H9 (cell line): ENCODE data around the gene VPS41. TPM values are rescaled to one million over a fixed set of nuclear protein-coding genes. Genes with fewer than 3 reads are reported as not detected.

ENCODE experiments used
- DNase-seq: peaks from one replicate; pipeline ENCODE4 v3.0.0-alpha.2; 2017
- H2AFZ ChIP-seq: one replicate; pipeline ENCODE4 v1.6.1; 2013; ENCODE audit warnings: mild to moderate bottlenecking, low read length, control low read depth, moderate library complexity
- H2AK5ac ChIP-seq: 2 replicates; pipeline ENCODE4 v1.6.1; 2013; ENCODE audit warnings: low read length, control low read depth, mixed read lengths; ENCODE audit not compliant: insufficient read length
- H2BK120ac ChIP-seq: one replicate; pipeline ENCODE4 v1.6.1; 2013; ENCODE audit warnings: low read depth, mild to moderate bottlenecking, low read length, control low read depth, inconsistent platforms; ENCODE audit not compliant: poor library complexity, severe bottlenecking
- H2BK12ac ChIP-seq: 2 replicates; pipeline ENCODE4 v1.6.1; 2013; ENCODE audit warnings: low read length, control low read depth, mixed read lengths, low read depth; ENCODE audit not compliant: insufficient read length
- H2BK15ac ChIP-seq: 2 replicates; pipeline ENCODE4 v1.6.1; 2013; ENCODE audit warnings: low read depth, low read length, control low read depth
- H2BK20ac ChIP-seq: one replicate; pipeline ENCODE4 v1.6.1; 2013; ENCODE audit warnings: low read depth, mild to moderate bottlenecking, low read length, control low read depth, inconsistent platforms; ENCODE audit not compliant: poor library complexity, severe bottlenecking
- H2BK5ac ChIP-seq: 2 replicates; pipeline ENCODE4 v1.6.1; 2013; ENCODE audit warnings: low read length, control low read depth, mixed read lengths; ENCODE audit not compliant: insufficient read length
- H3K14ac ChIP-seq: 2 replicates; pipeline ENCODE4 v1.6.1; 2013; ENCODE audit warnings: low read length, control low read depth; ENCODE audit not compliant: insufficient read depth
- H3K18ac ChIP-seq: 2 replicates; pipeline ENCODE4 v1.6.1; 2013; ENCODE audit warnings: low read depth, mild to moderate bottlenecking, mixed read lengths, low read length, control low read depth; ENCODE audit not compliant: insufficient read length
- H3K23ac ChIP-seq: 2 replicates; pipeline ENCODE4 v1.6.1; 2013; ENCODE audit warnings: low read length, control low read depth, mixed read lengths, low read depth; ENCODE audit not compliant: insufficient read length
- H3K23me2 ChIP-seq: 2 replicates; pipeline ENCODE4 v1.6.1; 2013; ENCODE audit warnings: low read depth, mild to moderate bottlenecking, mixed read lengths, low read length, control low read depth; ENCODE audit not compliant: insufficient read length, poor library complexity, severe bottlenecking
- H3K27ac ChIP-seq: 2 replicates; pipeline ENCODE4 v1.5.1; 2013; ENCODE audit warnings: low read length, control low read depth, mixed read lengths, low read depth; ENCODE audit not compliant: insufficient read length
- H3K27me3 ChIP-seq: 2 replicates; pipeline ENCODE4 v1.6.1; 2013; ENCODE audit warnings: low read length, control low read depth, inconsistent platforms; ENCODE audit not compliant: insufficient read depth
- H3K4ac ChIP-seq: 2 replicates; pipeline ENCODE4 v1.6.1; 2013; ENCODE audit warnings: low read depth, mild to moderate bottlenecking, control low read depth, inconsistent platforms, low read length, moderate library complexity
- H3K4me1 ChIP-seq: 2 replicates; pipeline ENCODE4 v1.6.1; 2013; ENCODE audit warnings: low read length, control low read depth, inconsistent platforms; ENCODE audit not compliant: insufficient read depth
- H3K4me2 ChIP-seq: 2 replicates; pipeline ENCODE4 v1.6.1; 2013; ENCODE audit warnings: low read length, control low read depth, mixed read lengths; ENCODE audit not compliant: insufficient read length, insufficient read depth
- H3K56ac ChIP-seq: 2 replicates; pipeline ENCODE4 v1.6.1; 2013; ENCODE audit warnings: low read depth, mild to moderate bottlenecking, mixed read lengths, low read length, control low read depth; ENCODE audit not compliant: insufficient read length
- H3K79me1 ChIP-seq: 2 replicates; pipeline ENCODE4 v1.6.1; 2013; ENCODE audit warnings: low read depth, mild to moderate bottlenecking, moderate library complexity, low read length, control low read depth, inconsistent platforms; ENCODE audit not compliant: insufficient read depth, poor library complexity, severe bottlenecking
- H3K79me2 ChIP-seq: 2 replicates; pipeline ENCODE4 v1.6.1; 2013; ENCODE audit warnings: low read length, control low read depth, inconsistent platforms; ENCODE audit not compliant: insufficient read depth
- H3K9ac ChIP-seq: 2 replicates; pipeline ENCODE4 v1.6.1; 2013; ENCODE audit warnings: low read length, control low read depth, mixed read lengths; ENCODE audit not compliant: insufficient read length; ENCODE audit errors: extremely low read depth
- H3K9me3 ChIP-seq: one replicate; pipeline ENCODE4 v1.6.1; 2013; ENCODE audit warnings: low read depth, low read length, inconsistent platforms; ENCODE audit not compliant: control insufficient read depth
- H3T11ph ChIP-seq: one replicate; pipeline ENCODE4 v1.6.1; 2013; ENCODE audit warnings: mild to moderate bottlenecking, low read length, control low read depth, inconsistent platforms
- H4K20me1 ChIP-seq: one replicate; pipeline ENCODE4 v1.6.1; 2013; ENCODE audit not compliant: control insufficient read depth, insufficient read length, insufficient read depth
- H4K5ac ChIP-seq: 2 replicates; pipeline ENCODE4 v1.6.1; 2013; ENCODE audit warnings: low read depth, mild to moderate bottlenecking, mixed read lengths, low read length, control low read depth; ENCODE audit not compliant: insufficient read length
- H4K8ac ChIP-seq: replicated peaks from 2 replicates; pipeline ENCODE4 v1.6.1; 2013; ENCODE audit warnings: low read length, control low read depth, mixed read lengths, low read depth; ENCODE audit not compliant: insufficient read length
- H4K91ac ChIP-seq: 2 replicates; pipeline ENCODE4 v1.6.1; 2013; ENCODE audit warnings: low read depth, mild to moderate bottlenecking, moderate library complexity, mixed read lengths, low read length, control low read depth; ENCODE audit not compliant: insufficient read length
- H3K27ac Mint-ChIP-seq, 3 experiments: 2 replicates in 2 of 3; 3 replicates in 1 of 3; pipeline ENCODE4 v1.8.0; 2020 to 2021; ENCODE audit warnings: mixed read lengths in 3 of 3, mild to moderate bottlenecking in 1 of 3, moderate library complexity in 1 of 3
- H3K27me3 Mint-ChIP-seq: 2 replicates; pipeline ENCODE4 v1.8.0; 2021; ENCODE audit warnings: low read depth, mild to moderate bottlenecking, moderate library complexity, mixed read lengths
- H3K36me3 Mint-ChIP-seq, 3 experiments: 2 replicates in 2 of 3; 3 replicates in 1 of 3; pipeline ENCODE4 v1.8.0; 2020 to 2021; ENCODE audit warnings: low read depth in 3 of 3, mixed read lengths in 3 of 3; ENCODE audit not compliant: insufficient read depth in 1 of 3
- H3K4me1 Mint-ChIP-seq, 2 experiments: 2 replicates each; pipeline ENCODE4 v1.8.0; 2020; ENCODE audit warnings: mixed read lengths in 2 of 2
- H3K4me3 Mint-ChIP-seq, 2 experiments: 2 replicates in 1 of 2; 3 replicates in 1 of 2; pipeline ENCODE4 v1.8.0; 2020 to 2021; ENCODE audit warnings: mild to moderate bottlenecking in 2 of 2, mixed read lengths in 2 of 2, moderate library complexity in 1 of 2
- H3K9me3 Mint-ChIP-seq, 2 experiments: 2 replicates in 1 of 2; 3 replicates in 1 of 2; pipeline ENCODE4 v1.8.0; 2020; ENCODE audit warnings: mild to moderate bottlenecking in 2 of 2, mixed read lengths in 2 of 2, moderate library complexity in 1 of 2
- WGBS: extraction: QIAGEN DNeasy Blood & Tissue Kit; methylation state at CpG from one replicate; pipeline ENCODE4 v1.1.7; 2013; ENCODE audit warnings: missing lambda C conversion rate, low lambda C conversion rate, mixed read lengths; ENCODE audit not compliant: insufficient read length; ENCODE audit errors: extremely low coverage; 5-methylcytosine and 5-hydroxymethylcytosine counted together
- total RNA-seq: library from RNA; stranded (reverse); gene quantifications from 2 replicates; pipeline ENCODE4 v1.2.1, GENCODE V29; 2021
- TF ChIP-seq, protein P1 (sequence below): fragments of 200-600 bp; sonication (generic); conservative IDR thresholded peaks from 3 replicates; pipeline ENCODE4 v1.8.0; 2021; ENCODE audit warnings: antibody characterized with exemption, mild to moderate bottlenecking

Gene VPS41
- total RNA-seq, 1 experiment from 2014 or later = 49.3 TPM

DNA sequence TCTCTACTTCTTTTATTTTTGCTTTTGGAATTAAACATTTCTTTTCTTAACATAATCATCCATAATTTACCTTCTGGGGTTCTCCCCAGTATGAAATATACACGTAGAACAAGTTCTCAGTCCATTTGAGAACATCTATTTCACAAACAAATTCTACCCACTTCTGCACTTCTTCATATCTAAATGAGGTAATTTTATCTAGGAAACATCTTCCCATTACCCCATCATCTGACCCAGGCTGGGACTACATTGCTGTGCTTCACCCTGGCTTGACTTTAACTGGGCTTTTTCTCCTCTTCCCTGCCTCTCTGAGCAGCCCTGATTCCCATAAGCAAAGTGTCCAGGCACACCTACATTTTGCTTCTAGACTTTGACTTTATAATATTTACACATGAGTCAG lies 234.5 kb downstream of the VPS41 start:
- TF ChIP-seq, protein P1, sequence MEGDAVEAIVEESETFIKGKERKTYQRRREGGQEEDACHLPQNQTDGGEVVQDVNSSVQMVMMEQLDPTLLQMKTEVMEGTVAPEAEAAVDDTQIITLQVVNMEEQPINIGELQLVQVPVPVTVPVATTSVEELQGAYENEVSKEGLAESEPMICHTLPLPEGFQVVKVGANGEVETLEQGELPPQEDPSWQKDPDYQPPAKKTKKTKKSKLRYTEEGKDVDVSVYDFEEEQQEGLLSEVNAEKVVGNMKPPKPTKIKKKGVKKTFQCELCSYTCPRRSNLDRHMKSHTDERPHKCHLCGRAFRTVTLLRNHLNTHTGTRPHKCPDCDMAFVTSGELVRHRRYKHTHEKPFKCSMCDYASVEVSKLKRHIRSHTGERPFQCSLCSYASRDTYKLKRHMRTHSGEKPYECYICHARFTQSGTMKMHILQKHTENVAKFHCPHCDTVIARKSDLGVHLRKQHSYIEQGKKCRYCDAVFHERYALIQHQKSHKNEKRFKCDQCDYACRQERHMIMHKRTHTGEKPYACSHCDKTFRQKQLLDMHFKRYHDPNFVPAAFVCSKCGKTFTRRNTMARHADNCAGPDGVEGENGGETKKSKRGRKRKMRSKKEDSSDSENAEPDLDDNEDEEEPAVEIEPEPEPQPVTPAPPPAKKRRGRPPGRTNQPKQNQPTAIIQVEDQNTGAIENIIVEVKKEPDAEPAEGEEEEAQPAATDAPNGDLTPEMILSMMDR = no peak
- DNase-seq = no peak
- H2AFZ ChIP-seq = no peak overlapping the region

More for the DNA sequence above, 234.5 kb downstream of the VPS41 start:
- no peak overlapping the region for H2BK5ac ChIP-seq
- H4K91ac ChIP-seq = no peak overlapping the region
- no peaks in the 10 kb centered on the region for H3K27me3 Mint-ChIP-seq
- no peak overlapping the region for H4K5ac ChIP-seq
- H3K4me1 Mint-ChIP-seq = peaks cover 3 to 5% of the 10 kb centered on the region in 2 experiments
- H3K56ac ChIP-seq = no peak overlapping the region
- no peak overlapping the region for H3K4me2 ChIP-seq
- no peak overlapping the region for H3T11ph ChIP-seq
- no peak overlapping the region for H3K4ac ChIP-seq
- no peak overlapping the region for H3K14ac ChIP-seq
- WGBS = no CpG with 5 or more reads among the region's 1 CpG
- no peak overlapping the region for H2BK20ac ChIP-seq
- H3K9me3 Mint-ChIP-seq = no peaks in the 10 kb centered on the region; a peak in 1 of 5 replicates
- H2BK15ac ChIP-seq = no peak overlapping the region
- H3K18ac ChIP-seq = no peak overlapping the region
- H3K27ac Mint-ChIP-seq = no peak overlapping the region
- H3K9me3 ChIP-seq = no peaks in the 10 kb centered on the region
- H4K8ac ChIP-seq = no peak overlapping the region
- H3K27ac ChIP-seq = no peak overlapping the region
- no peaks in the 10 kb centered on the region; a peak in 1 of 7 replicates for H3K36me3 Mint-ChIP-seq
- H4K20me1 ChIP-seq = no peaks in the 10 kb centered on the region
- H3K79me2 ChIP-seq = no peaks in the 10 kb centered on the region
- H3K23ac ChIP-seq = no peak overlapping the region
- no peaks in the 10 kb centered on the region for H3K79me1 ChIP-seq
- no peaks in the 10 kb centered on the region for H3K27me3 ChIP-seq
- no peak overlapping the region for H2AK5ac ChIP-seq
- H3K9ac ChIP-seq = no peak overlapping the region
- no peak overlapping the region for H3K4me3 Mint-ChIP-seq
- no peak overlapping the region for H2BK120ac ChIP-seq
- H2BK12ac ChIP-seq = no peak overlapping the region
- no peaks in the 10 kb centered on the region for H3K4me1 ChIP-seq
- no peaks in the 10 kb centered on the region for H3K23me2 ChIP-seq
